HAP-1 (cell line): ENCODE results near the gene MED12L.
"Not testable (repeated sequence)": the region's sequence is repeated elsewhere in the genome, so short reads cannot be mapped to it uniquely, and the experiment has no call there.

ENCODE experiments used
- DNase-seq, 2 experiments: peaks; one replicate each; pipeline ENCODE4 v3.0.0-alpha.2; 2016 to 2020; ENCODE audit warnings: low spot score in 2 of 2
- H3K27me3 ChIP-seq: fragments of 250-450 bp; sonication (Bioruptor Pico); 2 replicates; pipeline ENCODE4 v1.5.1; 2020; ENCODE audit warnings: low read depth, mild to moderate bottlenecking, moderate library complexity
- H3K36me3 ChIP-seq: fragments of 250-450 bp; sonication (Bioruptor Pico); replicated peaks from 2 replicates; pipeline ENCODE4 v1.5.1; 2020; ENCODE audit warnings: mild to moderate bottlenecking
- H3K4me1 ChIP-seq: fragments of 250-450 bp; sonication (Bioruptor Pico); 2 replicates; pipeline ENCODE4 v1.5.1; 2020; ENCODE audit warnings: mild to moderate bottlenecking
- H3K4me3 ChIP-seq: fragments of 250-450 bp; sonication (Bioruptor Pico); 2 replicates; pipeline ENCODE4 v1.5.1; 2020; ENCODE audit warnings: mild to moderate bottlenecking, moderate library complexity
- H3K9me3 ChIP-seq: fragments of 250-450 bp; sonication (Bioruptor Pico); 2 replicates; pipeline ENCODE4 v1.5.1; 2020; ENCODE audit warnings: mild to moderate bottlenecking, moderate library complexity
- in situ Hi-C: fragments of 300-500 bp; cut with MboI; formaldehyde crosslinking; loops from 3 replicates; pipeline ENCODE4 v1.14.3; 2020; ENCODE audit warnings: low sequenced_read_pairs, inconsistent platforms, mixed read lengths

MED12L gene

GRCh38 chr3:151085227-151085888 lies at the start of gene MED12L:
Gene MED12L (plus strand): TSS chr3:151085664. CDS start chr3:151086927, 1,263 bp downstream.
- H3K27me3 ChIP-seq: no peaks in the 10 kb centered on the region
- H3K36me3 ChIP-seq: no peaks in the 10 kb centered on the region
- no peaks in the 10 kb centered on the region for H3K9me3 ChIP-seq
- peak; percentile 78 to 84 for DNase-seq
- in situ Hi-C loops: no loop called here
- H3K4me3 ChIP-seq: peak within 1 kb of the TSS; percentile 69
- peaks cover 22% of the 10 kb centered on the region for H3K4me1 ChIP-seq

- Histone ChIP-seq H3K4me3 (no peak overlapping the region), H3K9me3 (no peaks in the 10 kb centered on the region), H3K4me1 (no peaks in the 10 kb centered on the region), H3K27me3 (peaks cover 7% of the 10 kb centered on the region; the same call in 1 of the 2 replicates), H3K36me3 (no peaks in the 10 kb centered on the region)
- in situ Hi-C loops: no loop called here
- no peak for DNase-seq
Measured at GRCh38 chr3:151037746-151038477, 47.6 kb upstream of the MED12L start.

GRCh38 chr3:151044706-151045105 lies 40.8 kb upstream of the MED12L start:
- H3K4me1 ChIP-seq: no peaks in the 10 kb centered on the region
- H3K27me3 ChIP-seq: peaks cover 7% of the 10 kb centered on the region; the same call in 1 of the 2 replicates
- no peak overlapping the region for H3K4me3 ChIP-seq
- no peaks in the 10 kb centered on the region for H3K9me3 ChIP-seq
- in situ Hi-C loops: no loop called here
- no peak for DNase-seq
- no peaks in the 10 kb centered on the region for H3K36me3 ChIP-seq

- DNase-seq: no peak
- H3K4me1 ChIP-seq: no peaks in the 10 kb centered on the region
- no peaks in the 10 kb centered on the region for H3K9me3 ChIP-seq
- H3K27me3 ChIP-seq: peaks cover 4% of the 10 kb centered on the region; the same call in 1 of the 2 replicates
- no peak overlapping the region for H3K4me3 ChIP-seq
- in situ Hi-C loops: no loop called here
- no peaks in the 10 kb centered on the region for H3K36me3 ChIP-seq
Measured at GRCh38 chr3:151047636-151048035, 37.8 kb upstream of the MED12L start.

GRCh38 chr3:151051533-151051932 lies 33.9 kb upstream of the MED12L start:
- no peak for DNase-seq
- H3K27me3 ChIP-seq: peaks cover 19% of the 10 kb centered on the region
- H3K36me3 ChIP-seq: no peaks in the 10 kb centered on the region
- in situ Hi-C loops: no loop called here
- H3K4me1 ChIP-seq: no peaks in the 10 kb centered on the region
- no peak overlapping the region for H3K4me3 ChIP-seq
- no peaks in the 10 kb centered on the region for H3K9me3 ChIP-seq

GRCh38 chr3:151052346-151052745 lies 33.1 kb upstream of the MED12L start:
- H3K9me3 ChIP-seq: no peaks in the 10 kb centered on the region
- no peak overlapping the region for H3K4me3 ChIP-seq
- in situ Hi-C loops: no loop called here
- no peak for DNase-seq
- no peaks in the 10 kb centered on the region for H3K4me1 ChIP-seq
- no peaks in the 10 kb centered on the region for H3K36me3 ChIP-seq
- H3K27me3 ChIP-seq: peaks cover 19% of the 10 kb centered on the region

GRCh38 chr3:151052756-151053155 lies 32.7 kb upstream of the MED12L start:
- Histone ChIP-seq H3K27me3 (peaks cover 19% of the 10 kb centered on the region), H3K36me3 (no peaks in the 10 kb centered on the region), H3K9me3 (no peaks in the 10 kb centered on the region), H3K4me1 (no peaks in the 10 kb centered on the region), H3K4me3 (no peak overlapping the region)
- no peak for DNase-seq
- in situ Hi-C loops: no loop called here

- in situ Hi-C loops: no loop called here
- Histone ChIP-seq H3K36me3 (no peaks in the 10 kb centered on the region), H3K9me3 (no peaks in the 10 kb centered on the region), H3K27me3 (peaks cover 12% of the 10 kb centered on the region), H3K4me3 (no peak overlapping the region), H3K4me1 (no peaks in the 10 kb centered on the region; the same call in 1 of the 2 replicates)
- no peak for DNase-seq
Measured at GRCh38 chr3:151058740-151059139, 26.7 kb upstream of the MED12L start.

- Histone ChIP-seq H3K9me3 (no peaks in the 10 kb centered on the region), H3K4me3 (no peak overlapping the region)
- in situ Hi-C loops: no loop called here
Measured at GRCh38 chr3:151062611-151063010, 22.9 kb upstream of the MED12L start.

GRCh38 chr3:151067158-151067557 lies 18.3 kb upstream of the MED12L start:
- no peak overlapping the region for H3K4me3 ChIP-seq
- no peak for DNase-seq
- H3K36me3 ChIP-seq: no peaks in the 10 kb centered on the region

More at GRCh38 chr3:151062611-151063010, 22.9 kb upstream of the MED12L start:
- Histone ChIP-seq H3K27me3 (peaks cover 4% of the 10 kb centered on the region; the same call in 1 of the 2 replicates), H3K36me3 (no peaks in the 10 kb centered on the region), H3K4me1 (no peaks in the 10 kb centered on the region; the same call in 1 of the 2 replicates)
- no peak for DNase-seq

GRCh38 chr3:151072842-151073241 lies 12.6 kb upstream of the MED12L start:
- H3K36me3 ChIP-seq, H3K4me1 ChIP-seq, H3K9me3 ChIP-seq, H3K4me3 ChIP-seq, in situ Hi-C loops, H3K27me3 ChIP-seq, DNase-seq: not testable (repeated sequence)

More at GRCh38 chr3:151067158-151067557, 18.3 kb upstream of the MED12L start:
- Histone ChIP-seq H3K27me3 (peaks cover 4% of the 10 kb centered on the region; the same call in 1 of the 2 replicates), H3K9me3 (no peaks in the 10 kb centered on the region), H3K4me1 (no peaks in the 10 kb centered on the region; the same call in 1 of the 2 replicates)
- in situ Hi-C loops: no loop called here

- Histone ChIP-seq H3K9me3 (no peaks in the 10 kb centered on the region), H3K4me1 (no peaks in the 10 kb centered on the region), H3K36me3 (no peaks in the 10 kb centered on the region), H3K4me3 (no peak overlapping the region), H3K27me3 (peaks cover 4% of the 10 kb centered on the region; the same call in 1 of the 2 replicates)
- in situ Hi-C loops: no loop called here
- DNase-seq: no peak
Measured at GRCh38 chr3:151074256-151074655, 11.2 kb upstream of the MED12L start.

GRCh38 chr3:151075869-151076562 lies 9.4 kb upstream of the MED12L start:
- Histone ChIP-seq H3K27me3 (peaks cover 7% of the 10 kb centered on the region; the same call in 1 of the 2 replicates), H3K36me3 (no peaks in the 10 kb centered on the region), H3K4me1 (no peaks in the 10 kb centered on the region), H3K4me3 (no peak overlapping the region), H3K9me3 (no peaks in the 10 kb centered on the region)
- in situ Hi-C loops: no loop called here
- no peak for DNase-seq
